Measurements from ENCODE around the gene ECM1. TPM values are rescaled to one million over a fixed set of nuclear protein-coding genes. Genes with fewer than 3 reads are reported as not detected.

ECM1 gene
- 72.5 and 87.1 TPM in 2 replicates for total RNA-seq

DNA sequence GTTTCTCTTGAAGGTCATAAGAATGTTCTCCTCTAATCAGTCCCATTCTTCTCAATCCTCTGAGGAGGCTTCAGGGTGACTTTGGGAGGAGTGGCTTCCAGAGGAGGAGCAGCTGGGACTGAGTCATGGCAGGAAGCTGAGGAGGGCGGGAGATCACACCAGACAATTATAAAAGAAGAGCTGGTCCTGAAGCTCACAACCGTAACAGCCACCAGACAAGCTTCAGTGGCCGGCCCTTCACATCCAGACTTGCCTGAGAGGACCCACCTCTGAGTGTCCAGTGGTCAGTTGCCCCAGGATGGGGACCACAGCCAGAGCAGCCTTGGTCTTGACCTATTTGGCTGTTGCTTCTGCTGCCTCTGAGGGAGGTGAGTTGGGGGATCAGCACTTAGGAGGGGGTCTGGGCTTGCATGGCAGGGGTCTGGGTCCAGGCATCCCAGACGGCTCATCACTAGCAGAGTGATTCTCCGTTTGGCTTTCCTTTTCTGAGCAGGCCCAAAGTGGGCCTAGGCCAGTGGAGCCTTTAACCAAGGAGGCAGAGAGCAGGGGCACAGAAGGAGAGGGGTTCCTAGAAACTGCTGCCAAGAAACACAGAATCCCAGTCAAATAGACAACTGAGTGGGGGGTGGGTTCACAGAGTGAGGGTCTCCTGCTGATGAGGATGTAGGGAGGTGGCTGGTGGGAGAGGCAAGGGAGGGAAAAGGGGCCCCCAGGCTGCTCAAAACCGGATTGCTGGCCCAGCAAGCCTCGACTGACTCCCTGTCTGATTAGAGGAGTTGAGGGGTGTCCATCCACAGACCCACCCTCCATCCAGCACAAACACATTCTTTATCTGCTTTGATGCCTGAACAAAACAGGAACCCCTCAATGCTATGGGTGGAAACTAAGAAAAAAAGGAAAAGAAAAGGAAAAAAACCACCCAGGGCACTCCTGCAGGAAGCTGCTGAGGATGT is at the start of gene ECM1:
Gene ECM1, plus strand, starts transcription at position 198 of the 953 bp plus-strand sequence. Its CDS starts 101 bp downstream, at position 299.

DNA sequence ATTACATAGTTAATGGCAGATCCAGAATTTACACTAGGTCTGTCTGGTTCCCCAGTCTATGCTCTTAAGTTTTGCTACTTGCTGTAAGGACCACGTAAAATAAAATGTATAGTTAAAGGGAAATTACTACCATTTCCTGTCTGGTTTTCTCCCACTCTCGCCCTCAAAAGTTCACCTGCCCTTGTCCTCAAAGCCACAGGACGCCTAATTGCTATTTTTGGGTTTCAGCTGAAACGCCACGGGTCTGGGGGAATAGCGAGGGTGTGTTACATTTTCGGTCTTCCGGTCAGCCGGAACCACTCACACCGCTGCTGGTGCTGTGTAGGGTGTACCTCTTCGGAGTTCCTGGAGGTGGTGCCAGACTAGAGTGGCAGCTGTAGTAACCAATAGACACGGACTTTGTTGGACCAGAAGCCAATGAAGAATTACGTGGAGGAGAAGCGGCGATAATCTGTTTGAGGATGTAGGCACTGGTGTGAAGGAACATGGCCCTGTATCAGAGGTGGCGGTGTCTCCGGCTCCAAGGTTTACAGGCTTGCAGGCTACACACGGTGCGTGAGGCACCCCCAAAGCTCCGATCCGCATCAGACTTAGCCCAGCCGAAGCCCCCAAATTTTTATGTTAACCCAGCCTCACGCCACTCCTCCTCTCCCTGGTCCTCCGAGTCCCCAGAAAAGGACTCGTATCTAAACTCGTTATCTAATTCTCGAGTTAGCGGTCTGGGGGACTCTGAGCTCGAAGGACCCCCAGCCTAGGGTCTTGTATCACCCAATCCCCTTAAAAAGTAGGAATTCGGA is 20.7 kb upstream of the ECM1 start, which contains the start of gene TARS2:
Gene TARS2, plus strand, starts transcription at position 454 of the 797 bp plus-strand sequence. Its CDS starts 32 bp downstream, at position 486.

DNA sequence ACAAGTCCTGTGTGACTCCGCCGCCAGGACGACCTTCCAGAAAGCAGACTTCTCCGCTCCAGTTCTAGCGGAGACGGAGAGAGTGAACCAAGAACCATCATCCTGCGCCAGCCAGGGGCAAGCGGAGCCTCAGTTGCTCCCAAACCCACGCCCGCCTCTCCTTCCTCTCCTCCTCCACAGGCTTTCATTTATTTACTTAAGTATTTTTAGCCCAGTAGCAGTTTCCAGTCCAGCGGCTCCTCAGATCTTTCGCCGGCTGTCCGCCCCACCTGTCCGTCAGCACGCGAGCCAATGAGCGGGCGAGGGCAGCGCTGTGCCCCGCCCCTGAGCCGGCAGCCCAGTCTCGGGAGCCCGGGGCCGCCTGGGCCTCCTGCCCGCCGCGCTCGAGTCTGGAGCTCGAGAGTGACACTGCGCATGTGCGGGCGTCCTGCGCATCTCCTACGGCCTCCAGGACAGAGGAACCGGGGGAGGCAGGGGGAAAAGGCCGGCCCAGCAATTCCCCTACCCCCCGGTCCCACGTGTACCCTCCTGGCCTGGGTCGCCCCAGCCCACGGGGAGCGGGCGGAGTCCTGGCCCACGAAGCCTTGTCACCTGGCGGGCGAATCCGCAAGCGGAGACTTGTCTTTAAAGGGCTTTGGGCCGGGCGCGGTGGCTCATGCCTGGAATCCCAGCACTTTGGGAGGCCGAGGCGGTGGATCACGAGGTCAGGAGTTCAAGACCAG is 7.6 kb downstream of the ECM1 start, which contains the start of gene FALEC:
Gene FALEC, plus strand, starts transcription at position 425 of the 722 bp plus-strand sequence.

DNA sequence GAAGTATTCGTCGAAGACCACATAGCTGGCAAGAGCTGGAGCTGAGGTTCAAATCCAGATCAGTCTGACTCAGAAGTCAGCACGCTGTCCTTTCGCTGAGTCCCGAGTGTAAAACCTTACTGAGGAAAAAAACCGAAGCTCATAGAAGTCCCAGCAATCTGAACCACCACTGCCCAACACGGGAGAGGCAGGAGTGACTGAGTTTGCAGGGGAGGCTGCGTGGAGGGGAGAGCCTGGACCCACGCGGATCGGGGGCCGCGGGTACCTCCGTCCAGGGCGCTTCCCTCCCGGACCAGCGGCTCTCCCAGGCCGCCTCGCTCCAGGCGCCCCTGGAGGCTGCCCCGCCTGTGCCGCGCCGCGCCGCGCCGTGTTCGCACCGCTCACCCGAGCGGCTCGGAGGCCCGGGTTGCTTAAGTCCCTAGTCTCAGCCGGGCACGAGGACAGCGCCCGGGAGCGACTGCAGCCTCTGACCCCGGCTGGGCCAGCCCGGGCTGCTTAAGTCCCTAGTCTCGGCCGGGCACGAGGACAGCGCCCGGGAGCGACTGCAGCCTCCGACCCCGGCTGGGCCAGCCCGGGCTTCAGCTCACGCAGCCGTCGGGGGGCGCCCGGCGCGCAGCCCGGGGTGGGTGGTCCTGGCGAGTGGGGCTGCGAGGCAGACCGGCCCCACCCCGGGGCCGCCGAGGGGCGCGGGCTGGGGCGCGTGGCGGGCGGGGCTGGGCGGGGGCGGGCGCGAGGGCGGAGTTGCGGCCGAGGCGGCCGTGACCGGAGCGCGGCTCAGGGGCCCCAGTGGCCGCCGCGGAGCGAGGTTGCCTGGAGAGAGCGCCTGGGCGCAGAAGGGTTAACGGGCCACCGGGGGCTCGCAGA is 41.0 kb downstream of the ECM1 start, which contains the start of gene ADAMTSL4:
Gene ADAMTSL4, plus strand, starts transcription at position 777 of the 864 bp plus-strand sequence. CDS start 2,881 bp downstream, outside the sequence.

Small RNA genes lying within 50 kb of the gene (small RNA-seq; reads per million reads assigned to genes)
- not detected for gene MIR4257

Other genes with a start within 250 kb of the ECM1 start
- gene APH1A, start 239.1 kb upstream of the ECM1 start, total RNA-seq: 123 and 125 TPM in 2 replicates
- gene C1orf54, start 235.3 kb upstream of the ECM1 start, total RNA-seq: 5.5 and 8.4 TPM in 2 replicates
- gene CIART, start 225.6 kb upstream of the ECM1 start, total RNA-seq: 16.6 and 20.2 TPM in 2 replicates
- gene MRPS21, start 214.2 kb upstream of the ECM1 start, total RNA-seq: 16.9 and 24.0 TPM in 2 replicates
- gene PRPF3, start 186.6 kb upstream of the ECM1 start, total RNA-seq: 34.4 and 44.9 TPM in 2 replicates
- gene RPRD2, start 144.0 kb upstream of the ECM1 start, total RNA-seq: 12.1 and 12.8 TPM in 2 replicates
- 11.2 and 14.8 TPM in 2 replicates for gene TARS2, start 20.7 kb upstream of the ECM1 start, total RNA-seq
- gene FALEC, start 7.6 kb downstream of the ECM1 start, total RNA-seq: not detected in 2 replicates
- gene ADAMTSL4, start 41.3 kb downstream of the ECM1 start, total RNA-seq: 12.3 and 15.7 TPM in 2 replicates
- 173 and 207 TPM in 2 replicates for gene MCL1, start 71.5 kb downstream of the ECM1 start, total RNA-seq
- 62.3 and 63.0 TPM in 2 replicates for gene ENSA, start 121.5 kb downstream of the ECM1 start, total RNA-seq
- gene GOLPH3L, start 189.0 kb downstream of the ECM1 start, total RNA-seq: 13.0 and 14.7 TPM in 2 replicates
- 0.16 TPM in 1 of 2 replicates, not detected in the other for gene HORMAD1, start 212.8 kb downstream of the ECM1 start, total RNA-seq